Measurements from ENCODE around the gene CNOT1. TPM values are rescaled to one million over a fixed set of nuclear protein-coding genes. Genes with fewer than 3 reads are reported as not detected.

CNOT1 gene
- total RNA-seq, 1 donor from 2014 or later = 213 TPM

GRCh38 chr16:58654560-58655214, 25.1 kb upstream of the CNOT1 start:
- TF ChIP-seq CTCF (IDR thresholded peaks at IDR 0.05; ENCODE audit: unreplicated experiment) = no peak
- Mint-ChIP-seq H3K36me3 (no peaks in the 10 kb centered on the region), H3K9me3 (no peaks in the 10 kb centered on the region), H3K27ac (no peak overlapping the region), H3K27me3 (ENCODE audit: low read depth) (no peaks in the 10 kb centered on the region), H3K4me1 (no peaks in the 10 kb centered on the region), H3K4me3 (no peak overlapping the region)
- DNase-seq (ENCODE audit: low spot score in 2 of 2, unreplicated experiment in 2 of 2) = no peak

DNA sequence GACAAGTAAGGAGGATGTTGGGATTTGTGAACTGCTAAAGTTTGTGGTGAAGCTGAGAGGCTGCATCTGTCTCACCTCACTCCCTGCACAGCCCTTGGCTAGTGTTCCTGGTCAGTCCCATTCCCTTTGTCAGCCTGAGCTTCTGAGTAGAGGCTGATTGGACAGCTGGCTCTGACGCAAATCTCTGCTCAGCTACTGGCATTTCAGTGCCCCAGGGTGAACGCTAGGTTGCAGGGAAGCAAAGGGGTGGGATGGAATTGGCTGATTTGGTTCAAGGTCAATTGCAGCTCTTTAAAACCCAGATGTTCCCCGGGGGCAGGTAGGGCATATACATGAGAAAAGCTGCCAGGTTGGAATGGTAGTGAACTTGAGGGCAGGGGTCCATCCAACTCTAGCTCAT, 23.1 kb upstream of the CNOT1 start:
- H3K4me1 Mint-ChIP-seq = no peaks in the 10 kb centered on the region
- no peaks in the 10 kb centered on the region for H3K9me3 Mint-ChIP-seq
- no peak for TF ChIP-seq CTCF (IDR thresholded peaks at IDR 0.05; ENCODE audit: unreplicated experiment)
- H3K4me3 Mint-ChIP-seq = no peak overlapping the region
- no peaks in the 10 kb centered on the region for H3K27me3 Mint-ChIP-seq (ENCODE audit: low read depth)
- H3K27ac Mint-ChIP-seq = no peak overlapping the region
- no peak for DNase-seq (ENCODE audit: low spot score in 2 of 2, unreplicated experiment in 2 of 2)
- H3K36me3 Mint-ChIP-seq = no peaks in the 10 kb centered on the region

DNA sequence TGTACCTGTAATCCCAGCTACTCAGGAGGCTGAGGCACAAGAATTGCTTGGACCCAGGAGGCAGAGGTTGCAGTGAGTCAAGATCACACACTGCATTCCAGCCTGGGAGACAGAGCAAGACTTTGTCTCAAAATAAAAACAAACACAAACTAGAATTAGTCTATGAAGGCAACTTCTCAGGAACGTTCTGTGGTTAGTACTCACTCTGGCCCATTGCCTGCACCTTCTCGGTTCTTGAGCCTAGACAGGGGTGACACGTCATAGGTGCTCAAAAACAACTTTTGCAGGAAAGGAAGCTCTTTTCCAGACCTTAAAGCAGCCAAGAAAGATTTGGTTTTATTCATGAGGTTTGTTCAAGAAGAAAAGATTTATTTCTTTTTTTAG, 22.3 kb upstream of the CNOT1 start:
- H3K27me3 Mint-ChIP-seq (ENCODE audit: low read depth) = no peaks in the 10 kb centered on the region
- no peaks in the 10 kb centered on the region for H3K36me3 Mint-ChIP-seq
- H3K9me3 Mint-ChIP-seq = no peaks in the 10 kb centered on the region
- TF ChIP-seq CTCF (IDR thresholded peaks at IDR 0.05; ENCODE audit: unreplicated experiment) = no peak
- H3K4me3 Mint-ChIP-seq = no peak overlapping the region
- DNase-seq (ENCODE audit: low spot score in 2 of 2, unreplicated experiment in 2 of 2) = no peak
- no peak overlapping the region for H3K27ac Mint-ChIP-seq
- no peaks in the 10 kb centered on the region for H3K4me1 Mint-ChIP-seq

DNA sequence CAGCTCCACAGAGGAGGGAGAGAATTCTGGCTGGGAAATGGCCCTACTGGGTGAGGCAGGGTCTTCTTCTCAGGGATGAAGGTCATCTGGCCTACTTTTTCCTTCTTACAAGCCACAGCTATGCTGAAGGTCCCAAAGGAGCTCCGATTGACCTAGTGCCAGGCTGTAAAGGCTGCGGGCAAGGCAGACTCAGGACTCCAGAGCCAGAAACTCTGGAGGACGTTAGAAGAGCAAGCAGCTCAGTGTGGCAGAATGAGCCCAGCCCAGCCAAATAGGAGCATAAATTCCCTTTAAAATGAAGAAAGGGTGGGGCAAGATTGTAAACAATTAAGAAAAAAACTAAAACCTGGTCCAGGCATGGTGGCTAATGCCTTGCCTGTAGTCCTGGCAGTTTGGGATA, 20.1 kb upstream of the CNOT1 start:
- H3K27me3 Mint-ChIP-seq (ENCODE audit: low read depth) = no peaks in the 10 kb centered on the region
- H3K4me1 Mint-ChIP-seq = no peaks in the 10 kb centered on the region
- H3K4me3 Mint-ChIP-seq = no peak overlapping the region
- no peak for DNase-seq (ENCODE audit: low spot score in 2 of 2, unreplicated experiment in 2 of 2)
- no peaks in the 10 kb centered on the region for H3K36me3 Mint-ChIP-seq
- no peak overlapping the region for H3K27ac Mint-ChIP-seq
- H3K9me3 Mint-ChIP-seq = no peaks in the 10 kb centered on the region
- no peak for TF ChIP-seq CTCF (IDR thresholded peaks at IDR 0.05; ENCODE audit: unreplicated experiment)

DNA sequence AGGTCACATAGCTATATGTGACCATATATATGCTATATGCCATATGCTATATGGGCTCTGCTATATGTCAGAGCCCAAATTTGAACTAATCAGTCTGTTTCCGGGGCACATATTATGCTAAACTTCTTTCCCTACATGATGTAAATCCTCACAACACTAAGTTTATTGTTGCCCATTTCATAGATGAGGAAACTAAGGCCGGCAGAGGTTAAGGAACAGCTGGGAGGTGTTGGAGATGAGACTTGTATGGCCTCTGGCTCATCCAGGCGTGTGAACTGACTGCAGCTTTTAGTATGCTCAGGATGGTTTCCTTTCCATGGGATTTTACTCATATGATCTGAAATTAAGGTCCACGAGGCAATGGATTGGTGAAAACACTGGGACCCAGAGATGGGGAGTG, 17.5 kb upstream of the CNOT1 start:
- H3K36me3 Mint-ChIP-seq = no peaks in the 10 kb centered on the region
- H3K27me3 Mint-ChIP-seq (ENCODE audit: low read depth) = no peaks in the 10 kb centered on the region
- H3K9me3 Mint-ChIP-seq = no peaks in the 10 kb centered on the region
- H3K27ac Mint-ChIP-seq = no peak overlapping the region
- no peak for DNase-seq (ENCODE audit: low spot score in 2 of 2, unreplicated experiment in 2 of 2)
- H3K4me3 Mint-ChIP-seq = no peak overlapping the region
- no peaks in the 10 kb centered on the region for H3K4me1 Mint-ChIP-seq
- no peak for TF ChIP-seq CTCF (IDR thresholded peaks at IDR 0.05; ENCODE audit: unreplicated experiment)

Measured in mesothelial cell of epicardium (in vitro differentiated cells).